Smooth muscle cell of the coronary artery (primary cell): Measurements from ENCODE around the gene IFNGR2. TPM values are rescaled to one million over a fixed set of nuclear protein-coding genes. Genes with fewer than 3 reads are reported as not detected.

Experiments used
- total RNA-seq: library from RNA; depleted of rRNA; stranded (reverse); fragments of >200 nt; gene quantifications from 2 replicates; pipeline ENCODE4 v1.2.3, GENCODE V29; 2014; ENCODE audit warnings: low replicate concordance

The IFNGR2 gene
- total RNA-seq, result 55.5 and 79.7 TPM in 2 replicates

DNA sequence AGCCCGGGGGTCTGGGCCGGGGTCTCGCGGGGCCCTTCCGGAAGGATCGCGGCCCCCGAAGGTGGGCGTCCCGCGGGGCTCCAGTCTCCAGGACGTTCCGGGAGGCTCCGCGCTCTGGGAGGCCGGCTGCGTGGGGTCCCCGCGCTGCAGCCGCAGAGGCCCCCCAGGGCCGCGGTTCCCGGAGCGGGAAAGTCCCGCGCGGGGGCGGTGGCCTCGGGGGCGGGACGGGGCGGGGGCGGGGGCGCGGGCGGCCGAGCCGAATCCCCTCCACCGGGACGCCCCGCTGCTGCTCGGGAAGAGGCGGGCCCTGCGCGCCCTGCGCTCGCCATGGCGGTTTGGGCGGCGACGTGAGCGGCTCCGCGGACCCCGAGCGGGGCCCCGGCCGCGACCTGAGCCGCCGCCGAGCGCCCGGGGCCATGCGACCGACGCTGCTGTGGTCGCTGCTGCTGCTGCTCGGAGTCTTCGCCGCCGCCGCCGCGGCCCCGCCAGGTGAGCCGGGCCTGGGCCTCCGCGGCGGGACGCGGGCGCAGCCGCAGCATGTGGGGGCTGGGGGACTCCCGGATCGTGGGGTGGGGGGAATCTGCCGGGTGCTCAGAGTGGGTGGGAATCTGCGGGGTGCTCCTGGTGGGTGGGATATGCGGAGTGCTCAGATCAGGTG, at the start of gene IFNGR2:
Gene IFNGR2 (plus strand): TSS at position 286 of the 658 bp plus-strand sequence. CDS start 131 bp downstream, at position 417.

GRCh38 chr21:33479679-33480480, 76.7 kb downstream of the IFNGR2 start, which contains the start of gene TMEM50B:
TMEM50B (minus strand) TSS chr21:33479974; CDS start chr21:33468885, 11,089 bp downstream.

Other genes with a start within 250 kb of the IFNGR2 start
- gene IFNAR2, start 173.5 kb upstream of the IFNGR2 start, total RNA-seq, result 3.6 and 9.2 TPM in 2 replicates
- 28.2 and 66.2 TPM in 2 replicates for gene IL10RB, start 137.0 kb upstream of the IFNGR2 start, total RNA-seq
- gene IFNAR1, start 78.4 kb upstream of the IFNGR2 start, total RNA-seq, result 9.9 and 16.0 TPM in 2 replicates
- gene TMEM50B, start 76.6 kb downstream of the IFNGR2 start, total RNA-seq, result 16.4 and 18.5 TPM in 2 replicates
- gene DNAJC28, start 88.3 kb downstream of the IFNGR2 start, total RNA-seq, result 0.12 and 1.4 TPM in 2 replicates
- 19.8 and 60.8 TPM in 2 replicates for gene GART, start 138.7 kb downstream of the IFNGR2 start, total RNA-seq
- gene SON, start 139.6 kb downstream of the IFNGR2 start, total RNA-seq, result 67.6 and 96.1 TPM in 2 replicates
- 5.9 and 12.6 TPM in 2 replicates for gene DONSON, start 185.3 kb downstream of the IFNGR2 start, total RNA-seq
- gene CRYZL1, start 238.3 kb downstream of the IFNGR2 start, total RNA-seq, result 25.5 and 41.8 TPM in 2 replicates
- gene ITSN1, start 239.1 kb downstream of the IFNGR2 start, total RNA-seq, result 55.8 and 66.4 TPM in 2 replicates